GM21515 (cell line): ENCODE measurements around the gene TFG.
"Not testable (repeated sequence)": the region's sequence is repeated elsewhere in the genome, so short reads cannot be mapped to it uniquely, and the experiment has no call there.

Source experiments
- ATAC-seq: cut with Tn5 transposase; IDR thresholded peaks from one replicate; pipeline ENCODE4 v1.9.1; 2021; ENCODE audit not compliant: unreplicated experiment

Gene TFG

DNA sequence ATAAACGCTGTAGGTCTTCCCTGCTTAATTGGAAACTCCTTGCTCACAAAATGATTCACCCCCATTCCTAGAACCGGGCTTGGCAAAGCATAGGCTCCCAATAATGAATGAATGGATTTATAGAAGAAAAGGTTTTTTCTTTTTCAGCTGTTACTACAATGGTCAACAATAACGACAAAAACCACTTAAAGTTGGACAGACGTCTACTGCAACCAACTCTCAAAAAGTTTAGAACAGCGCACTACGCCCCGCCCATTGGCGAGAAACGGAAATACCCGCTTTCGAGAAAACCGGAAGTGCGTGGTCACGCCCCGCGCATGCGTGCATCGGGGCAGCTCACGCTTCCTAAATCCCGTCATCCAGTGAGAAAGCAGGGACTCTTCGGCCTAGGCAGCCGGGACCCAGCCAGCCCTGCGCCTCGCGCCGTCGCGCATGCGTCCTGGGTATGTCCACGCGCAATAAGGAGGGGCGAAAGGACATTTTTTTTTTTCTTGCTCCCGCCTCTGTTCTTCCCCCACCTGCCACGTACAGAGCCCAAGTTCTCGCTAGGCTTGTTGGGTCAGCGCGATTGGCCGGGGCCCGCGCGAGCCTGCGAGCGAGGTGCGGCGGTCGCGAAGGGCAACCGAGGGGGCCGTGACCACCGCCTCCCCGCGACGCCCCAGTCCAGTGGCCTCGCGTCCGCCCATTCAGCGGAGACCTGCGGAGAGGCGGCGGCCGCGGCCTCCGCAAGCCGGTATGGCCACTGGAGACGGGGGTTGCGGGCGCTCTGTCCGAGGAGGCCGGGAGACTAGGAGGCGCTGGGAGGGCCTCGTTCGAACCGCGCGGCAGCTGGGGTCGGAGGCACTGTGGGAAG lies at the start of gene TFG:
TFG (plus strand) TSS at position 506 of the 853 bp plus-strand sequence. CDS start 4,192 bp downstream, outside the sequence.
- peak; percentile 93 for ATAC-seq

DNA sequence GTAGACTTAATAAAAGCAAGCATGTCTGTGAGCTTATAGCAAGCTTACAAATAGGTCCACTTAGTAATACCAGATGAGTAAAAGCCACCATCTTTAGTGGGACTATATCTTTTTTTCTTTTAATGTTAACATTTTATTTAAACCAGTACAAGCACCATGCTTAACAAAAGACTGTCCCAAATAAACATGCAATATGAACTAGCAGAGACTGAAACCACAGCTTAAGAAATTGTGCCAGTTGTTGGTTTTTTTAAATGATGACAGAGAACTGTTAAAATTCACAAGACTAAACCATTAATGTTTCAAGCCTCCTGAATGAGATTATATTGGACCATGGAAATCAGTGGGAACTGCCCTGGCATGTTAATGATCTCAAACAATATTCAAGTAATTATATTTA lies 48.0 kb upstream of the TFG start:
- not testable (repeated sequence) for ATAC-seq

DNA sequence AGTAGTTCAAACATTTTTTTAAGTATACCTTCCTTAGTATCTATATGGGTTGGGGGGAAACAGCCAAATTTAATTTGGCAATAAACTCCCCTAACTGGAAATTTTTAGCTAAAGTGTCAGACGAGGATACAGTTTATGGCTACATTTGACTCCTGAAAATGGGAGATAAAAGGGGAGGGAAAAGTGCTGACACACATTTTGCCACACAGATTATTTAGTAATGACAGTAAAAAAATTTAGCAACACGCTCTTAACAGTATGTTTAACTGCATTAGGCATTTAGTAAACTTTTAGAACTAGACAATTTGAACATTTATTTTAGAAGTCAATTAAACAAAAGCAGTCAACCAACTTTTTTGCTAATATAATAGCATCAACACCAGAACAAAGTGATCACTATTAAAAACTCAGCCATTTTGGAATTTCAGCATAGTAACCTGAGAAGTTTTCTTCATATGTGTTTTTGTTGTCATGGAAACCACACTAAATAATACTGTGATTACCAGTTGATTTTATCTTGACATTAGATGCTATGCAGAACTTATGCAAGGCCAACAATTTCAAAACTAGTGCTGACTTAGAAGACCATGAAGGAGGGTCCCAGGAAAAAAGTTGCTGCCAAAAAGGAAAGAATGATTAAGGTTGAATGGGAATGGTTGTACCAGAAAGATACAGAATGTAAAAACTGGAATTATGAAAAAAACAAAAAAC lies 47.0 kb upstream of the TFG start:
- no peak for ATAC-seq

DNA sequence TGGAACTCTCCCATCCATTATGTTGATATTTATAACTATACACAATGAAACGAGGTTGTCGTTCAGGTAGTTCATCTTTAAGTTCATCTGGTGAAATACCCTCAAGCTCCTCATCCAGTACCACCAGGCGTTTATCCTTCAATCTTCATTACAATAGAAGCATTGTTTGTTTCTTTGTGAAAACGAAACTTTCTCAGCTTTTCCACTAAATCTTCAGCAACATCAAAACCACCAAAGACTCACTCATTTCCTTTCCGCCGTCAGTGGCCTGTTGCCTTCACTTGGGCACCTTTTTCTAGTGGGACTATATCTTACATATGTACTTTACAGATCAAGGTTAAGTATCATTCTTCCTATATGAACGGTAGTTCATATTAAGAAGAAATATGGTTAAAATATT lies 44.1 kb upstream of the TFG start:
- no peak for ATAC-seq

DNA sequence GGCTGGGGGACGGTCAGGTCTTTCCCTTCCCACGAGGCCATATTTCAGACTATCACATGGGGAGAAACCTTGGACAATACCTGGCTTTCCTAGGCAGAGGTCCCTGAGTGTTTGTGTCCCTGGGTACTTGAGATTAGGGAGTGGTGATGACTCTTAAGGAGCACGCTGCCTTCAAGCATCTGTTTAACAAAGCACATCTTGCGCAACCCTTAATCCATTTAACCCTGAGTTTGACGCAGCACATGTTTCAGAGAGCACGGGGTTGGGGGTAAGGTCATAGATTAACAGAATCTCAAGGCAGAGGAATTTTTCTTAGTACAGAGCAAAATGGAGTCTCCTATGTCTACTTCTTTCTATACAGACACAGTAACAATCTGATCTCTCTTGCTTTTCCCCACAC lies 42.6 kb upstream of the TFG start:
- not testable (repeated sequence) for ATAC-seq

DNA sequence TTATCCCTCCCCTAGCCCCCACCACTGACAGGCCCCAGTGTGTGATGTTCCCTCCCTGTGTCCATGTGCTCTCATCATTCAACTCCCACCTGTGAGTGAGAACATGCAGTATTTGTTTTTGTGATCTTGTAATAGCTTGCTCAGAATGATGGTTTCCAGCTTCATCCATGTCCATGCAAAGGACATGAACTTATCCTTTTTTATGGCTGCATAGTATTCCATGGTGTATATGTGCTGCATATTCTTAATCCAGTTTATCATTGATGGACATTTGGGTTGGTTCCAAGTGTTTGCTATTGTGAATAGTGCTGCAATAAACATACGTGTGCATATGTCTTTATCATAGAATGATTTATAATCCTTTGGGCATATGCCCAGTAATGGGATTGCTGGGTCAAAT lies 42.0 kb upstream of the TFG start:
- ATAC-seq = not testable (repeated sequence)

DNA sequence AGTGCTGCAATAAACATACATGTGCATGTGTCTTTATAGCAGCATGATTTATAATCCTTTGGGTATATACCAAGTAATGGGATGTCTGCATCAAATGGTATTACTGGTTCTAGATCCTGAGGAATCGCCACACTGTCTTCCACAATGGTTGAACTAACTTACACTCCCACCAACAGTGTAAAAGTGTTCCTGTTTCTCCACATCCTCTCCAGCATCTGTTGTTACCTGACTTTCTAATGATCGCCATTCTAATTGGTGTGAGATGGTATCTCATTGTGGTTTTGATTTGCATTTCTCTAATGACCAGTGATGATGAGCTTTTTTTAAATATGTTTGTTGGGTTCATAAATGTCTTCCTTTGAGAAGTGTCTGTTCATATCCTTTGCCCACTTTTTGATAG lies 38.3 kb upstream of the TFG start:
- not testable (repeated sequence) for ATAC-seq

DNA sequence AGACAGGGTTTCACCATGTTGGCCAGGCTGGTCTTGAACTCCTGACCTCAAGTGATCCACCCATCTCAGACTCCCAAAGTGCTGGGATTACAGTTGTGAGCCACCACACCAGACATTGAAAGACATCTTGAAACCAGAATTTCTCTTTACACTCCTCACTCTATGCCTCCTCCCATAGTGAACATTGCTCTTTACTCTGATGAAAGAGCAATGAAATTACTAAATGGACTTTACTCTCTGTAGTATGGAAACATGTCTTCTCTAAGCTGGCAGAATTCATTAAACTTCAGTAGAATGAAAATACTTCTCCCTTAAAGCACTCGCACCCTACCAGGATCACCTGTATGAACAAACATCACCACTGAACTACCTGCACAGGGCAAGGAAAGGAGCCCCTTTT lies 27.8 kb upstream of the TFG start:
- no peak for ATAC-seq

DNA sequence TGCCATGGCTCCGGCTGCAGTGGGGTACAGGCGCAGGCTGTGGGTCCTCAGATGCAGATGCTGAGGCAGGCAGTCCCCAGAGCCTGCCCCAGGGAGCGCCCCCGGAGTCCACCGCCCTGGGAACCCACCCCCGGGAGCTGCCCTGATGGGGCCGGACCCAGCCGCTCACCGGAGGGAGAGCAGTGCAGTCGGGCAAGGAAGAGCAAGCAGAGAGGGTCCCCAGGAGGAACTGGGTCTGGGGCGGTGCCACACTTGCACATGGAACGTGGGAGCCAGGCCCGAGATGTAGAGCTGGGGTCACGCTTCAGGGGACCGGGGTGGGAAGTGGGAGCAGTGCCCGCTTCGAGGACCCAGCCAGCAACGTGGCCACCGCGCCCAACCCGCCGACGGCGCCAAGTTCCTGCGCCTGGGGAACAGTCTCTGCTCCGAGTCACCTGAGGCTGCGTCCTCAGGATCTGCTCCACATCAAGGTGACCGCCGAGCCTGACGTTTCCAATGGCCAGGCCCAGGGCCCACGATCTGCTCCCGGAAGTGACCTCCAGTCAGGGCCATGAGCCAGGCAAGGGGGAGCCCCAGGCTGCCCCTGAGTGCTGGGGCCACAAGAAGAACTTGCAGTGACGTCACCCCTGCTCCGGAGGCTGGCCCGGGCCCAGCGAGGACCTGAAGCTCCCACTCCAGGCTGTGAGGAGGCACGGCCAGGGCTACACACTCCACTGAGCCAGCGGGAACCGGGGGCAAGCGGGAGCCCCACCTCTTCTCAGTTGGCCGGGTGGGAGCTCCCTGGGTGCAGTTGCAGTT lies 27.0 kb upstream of the TFG start:
- no peak for ATAC-seq

DNA sequence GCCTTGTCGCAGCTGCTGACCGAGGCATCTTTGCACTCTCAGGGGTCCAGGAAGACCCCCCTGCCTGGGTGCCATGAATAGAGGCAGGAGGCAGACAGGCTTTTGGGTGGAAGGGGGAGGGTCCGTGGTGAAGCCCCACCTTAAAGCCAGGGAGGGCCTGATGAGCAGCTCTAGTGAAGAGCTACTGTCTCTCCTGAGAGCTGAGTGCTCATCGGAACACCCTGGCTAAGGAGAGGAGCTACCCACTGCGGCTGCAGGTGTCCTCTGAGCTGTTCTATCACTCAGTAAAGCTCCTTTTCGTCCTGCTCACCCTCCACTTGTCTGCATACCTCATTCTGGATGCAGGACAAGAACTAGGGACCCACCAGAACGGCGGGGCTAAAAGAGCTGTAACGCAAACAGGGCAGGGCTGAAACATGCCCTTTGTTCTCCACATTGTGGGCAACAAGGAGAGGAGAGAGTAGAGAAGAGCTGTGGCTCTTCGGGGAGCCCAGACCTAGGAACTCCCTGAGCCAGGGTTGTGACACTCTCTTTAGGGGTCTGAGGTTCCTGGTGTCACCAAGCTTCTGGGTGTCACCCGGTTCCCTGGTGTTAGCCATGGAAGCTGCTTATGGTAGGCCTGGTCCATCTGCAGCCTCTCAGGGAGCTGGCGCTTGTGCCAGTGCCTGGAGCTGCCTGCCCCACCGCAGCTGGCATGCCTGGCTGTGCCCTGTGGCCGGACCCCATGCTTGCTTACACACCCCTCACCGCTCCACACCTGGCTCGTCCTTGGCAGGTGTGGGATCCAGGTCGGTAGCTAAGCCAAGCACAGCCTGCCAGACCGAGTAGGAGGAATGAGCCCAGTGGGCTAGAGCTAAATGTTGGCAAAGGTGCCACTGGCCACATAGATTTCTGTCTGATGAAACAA lies 26.2 kb upstream of the TFG start:
- ATAC-seq = no peak

DNA sequence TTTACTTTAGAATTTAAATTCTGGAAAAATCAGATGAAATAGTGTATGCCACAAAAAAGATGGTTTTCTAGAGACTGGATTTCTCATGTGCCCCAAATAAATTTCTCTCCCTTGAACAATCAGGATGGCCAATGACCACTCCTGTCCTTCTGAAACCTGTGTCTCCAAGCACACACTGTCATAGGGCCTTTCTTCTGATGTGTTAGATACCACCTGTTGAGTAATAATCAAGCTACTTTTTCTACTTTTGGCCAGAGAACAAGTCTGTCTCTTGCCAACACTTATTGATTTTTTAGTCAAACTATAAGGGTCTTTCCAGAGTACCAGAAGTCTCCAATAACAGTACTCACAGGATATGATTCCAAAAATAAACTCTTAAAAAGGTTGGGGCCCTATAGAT lies 16.1 kb upstream of the TFG start:
- no peak for ATAC-seq

DNA sequence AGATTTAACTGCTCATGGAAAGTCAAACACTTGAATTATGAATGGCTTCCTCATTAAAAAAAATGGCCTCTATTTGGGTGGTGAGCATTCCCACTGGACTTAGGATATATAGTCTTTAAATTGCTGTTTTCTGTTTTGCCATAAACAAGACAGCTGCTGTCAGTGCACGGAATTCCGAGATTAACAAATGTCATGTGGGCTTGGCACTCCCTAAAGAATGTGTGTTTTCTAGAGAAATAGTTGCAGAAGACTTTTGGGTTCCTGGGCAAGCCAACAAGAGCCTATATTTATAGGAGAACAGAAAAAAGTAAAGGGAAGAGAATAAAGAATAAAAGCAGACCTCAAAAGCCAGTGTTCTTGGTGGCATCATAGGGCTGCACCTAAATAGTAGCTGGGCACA lies 13.6 kb upstream of the TFG start:
- ATAC-seq = no peak

DNA sequence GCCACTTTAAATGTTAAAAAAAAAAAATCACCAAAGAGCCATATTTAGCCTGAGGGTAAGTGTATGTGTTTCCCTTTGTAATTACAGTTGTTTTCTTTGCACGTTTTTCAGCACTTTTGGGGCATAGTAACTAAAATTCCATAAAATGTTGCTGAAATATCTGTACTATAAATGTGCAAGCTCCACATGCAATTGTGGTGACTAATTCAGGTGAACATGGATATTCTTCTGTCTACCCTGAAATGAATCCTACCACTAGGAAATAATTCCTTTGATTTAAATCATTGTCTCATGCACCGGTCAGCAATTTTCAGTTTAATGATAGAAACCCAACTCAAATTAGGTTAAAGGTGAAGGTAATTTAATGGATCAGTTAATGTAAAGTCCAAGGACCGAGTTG lies 13.1 kb upstream of the TFG start:
- no peak for ATAC-seq

DNA sequence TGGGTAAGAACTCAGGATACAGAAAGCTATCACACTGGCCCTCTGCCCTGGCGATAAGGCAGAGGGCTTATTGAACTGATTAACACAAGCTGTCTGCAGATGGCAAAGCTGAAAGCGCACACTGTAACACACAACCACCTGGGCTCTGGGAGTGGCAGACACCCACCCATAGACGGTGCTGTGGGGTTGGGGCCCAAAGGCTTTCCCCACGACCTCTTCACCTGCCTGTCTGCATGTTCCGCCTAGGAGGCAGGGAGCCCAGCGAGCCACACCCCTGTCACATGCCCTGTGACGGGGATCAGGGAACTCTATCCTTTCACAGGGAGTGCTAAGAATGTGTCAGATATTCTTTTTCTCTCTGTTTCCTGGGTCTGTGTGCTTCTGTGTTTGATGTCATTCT lies 12.1 kb upstream of the TFG start:
- ATAC-seq = no peak

DNA sequence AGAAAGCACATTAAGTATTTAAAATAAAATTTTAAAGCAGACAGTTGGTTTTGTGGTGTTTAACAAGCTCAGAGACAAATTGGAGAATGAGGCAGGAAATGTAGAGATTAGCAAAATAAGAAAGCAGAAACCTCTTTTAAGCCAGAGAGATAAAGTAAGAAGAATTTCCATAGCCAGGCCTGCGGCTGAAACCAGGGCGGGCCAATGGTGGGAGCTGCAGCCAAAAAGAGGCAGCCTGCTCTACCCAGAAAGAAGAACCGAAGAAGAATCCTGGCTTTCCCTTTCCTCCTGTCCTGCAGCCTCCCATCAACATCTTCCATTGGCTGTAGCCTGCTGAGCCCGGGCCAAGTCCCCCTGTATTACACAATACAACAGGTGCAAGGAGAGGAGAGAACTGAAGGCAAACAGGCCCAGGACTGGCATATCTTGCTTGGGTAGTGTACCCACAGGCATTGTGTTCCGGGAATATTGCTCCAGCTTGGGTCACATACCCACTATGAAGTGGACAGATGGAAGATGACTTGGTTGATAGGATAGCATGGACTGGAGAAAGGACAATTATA lies 11.5 kb upstream of the TFG start:
- no peak for ATAC-seq

DNA sequence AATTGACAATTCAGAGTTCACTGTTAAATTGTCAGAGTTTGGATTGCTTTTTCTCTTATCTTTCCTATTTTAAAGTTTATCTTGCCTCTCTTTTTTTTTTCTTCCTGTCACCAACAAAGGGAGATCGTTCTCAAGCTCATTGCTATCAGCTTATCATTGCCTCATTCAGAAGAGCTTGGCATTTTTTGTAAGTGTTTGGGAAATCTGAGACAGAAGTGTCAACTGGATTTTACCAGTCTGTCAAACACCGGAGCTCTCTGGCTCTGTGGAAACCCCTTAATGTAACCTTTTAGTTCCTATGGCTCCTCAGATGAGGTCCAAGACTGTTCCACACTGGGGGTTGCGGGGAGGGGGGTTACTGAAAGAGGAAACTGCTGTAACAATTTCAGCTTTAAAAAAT lies 10.6 kb upstream of the TFG start:
- no peak for ATAC-seq

DNA sequence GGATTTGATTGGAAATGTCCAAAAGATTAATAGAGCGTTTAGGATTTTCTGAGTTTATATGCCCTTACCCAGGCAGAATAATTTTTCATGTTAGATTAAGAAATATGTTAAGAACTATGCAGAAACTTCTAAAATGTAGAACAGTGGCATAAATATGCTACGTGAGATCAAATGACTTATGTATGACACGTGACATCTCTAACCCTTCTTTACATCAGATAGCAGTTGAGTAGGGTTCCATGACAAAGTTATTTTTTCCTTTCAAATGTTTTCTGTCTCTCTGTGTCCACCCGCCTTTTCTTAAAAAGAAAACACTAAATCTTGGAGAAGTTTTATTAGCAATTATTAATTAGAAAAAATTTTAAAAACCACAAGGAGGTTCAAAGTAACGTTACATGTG lies 8.6 kb upstream of the TFG start:
- no peak for ATAC-seq

DNA sequence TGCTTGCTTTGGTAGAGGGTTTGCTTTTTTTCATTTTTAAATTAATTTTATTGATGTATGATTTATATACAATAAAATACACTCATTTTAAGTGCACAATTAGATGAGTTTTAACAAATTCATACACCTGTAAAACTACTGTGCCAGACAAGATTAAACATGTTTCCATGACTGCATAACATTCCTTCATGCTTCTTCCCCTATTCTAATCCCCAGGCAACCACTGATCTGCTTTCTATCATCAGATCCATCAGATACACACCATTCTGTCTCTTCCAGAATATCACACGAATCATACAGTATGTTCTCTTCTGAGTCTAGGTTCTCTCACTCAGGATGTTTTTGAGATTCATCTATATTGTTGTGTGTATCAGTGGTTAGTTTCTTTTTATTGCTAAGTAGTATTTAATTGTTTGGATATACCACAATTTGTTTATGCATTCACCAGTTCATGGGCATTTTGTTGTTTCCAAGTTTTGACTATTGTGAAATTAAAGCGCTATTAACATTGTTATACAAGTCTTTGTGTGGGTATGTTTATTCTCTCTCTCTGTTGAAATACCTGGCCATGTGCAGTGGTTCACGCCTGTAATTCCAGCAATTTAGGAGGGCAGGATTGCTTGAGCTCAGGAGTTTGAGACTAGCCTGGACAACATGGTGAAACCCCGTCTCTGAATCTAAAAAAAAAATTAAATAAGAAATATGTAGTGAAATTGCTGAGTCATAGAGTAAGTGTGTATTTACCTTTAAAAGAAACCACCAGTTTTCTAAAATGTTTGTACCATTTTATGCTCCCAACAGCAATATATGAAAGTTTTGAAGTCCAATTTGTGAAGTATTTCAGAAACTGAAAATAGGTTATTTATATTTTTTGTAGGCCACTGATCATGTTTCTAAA lies 7.0 kb upstream of the TFG start:
- no peak for ATAC-seq

DNA sequence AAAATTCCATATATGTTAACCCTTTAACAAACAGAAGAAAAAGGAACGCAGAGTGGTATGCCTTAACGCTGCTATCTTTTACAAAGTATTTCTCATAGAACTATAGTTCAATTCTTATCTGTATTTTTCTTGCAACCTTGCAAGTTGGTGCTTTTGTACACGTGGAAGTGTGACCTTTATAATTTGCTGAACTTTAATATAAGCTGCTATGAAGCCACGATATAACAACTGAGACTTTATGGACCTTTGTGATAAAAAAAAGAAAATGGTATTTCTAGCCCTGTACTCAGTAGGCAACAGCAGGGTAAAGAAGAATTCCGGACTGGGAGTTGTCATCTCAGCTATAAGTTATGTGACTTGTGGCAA lies 6.3 kb upstream of the TFG start:
- ATAC-seq = no peak
